ENCODE results near the gene PRR16.

The PRR16 gene

GRCh38 chr5:120503341-120503740, 39.2 kb downstream of the PRR16 start:
- no peak overlapping the region for H3K27ac ChIP-seq (ENCODE audit: low read depth, low read length)
- TF ChIP-seq CTCF (IDR thresholded peaks at IDR 0.05; ENCODE audit: insufficient read depth, low read length, poor library complexity, severe bottlenecking) (no peak), EZH2phosphoT487 (conservative IDR thresholded peaks at IDR 0.05; ENCODE audit: low read length) (no peak)
- H3K4me2 ChIP-seq (ENCODE audit: low read depth, low read length, poor library complexity, severe bottlenecking): no peak overlapping the region
- no peaks in the 10 kb centered on the region for H3K9me2 ChIP-seq (replicated peaks; ENCODE audit: insufficient read depth, low read length)
- no peak overlapping the region for H2AFZ ChIP-seq (ENCODE audit: low read depth, low read length, severe bottlenecking)
- no peaks in the 10 kb centered on the region for H3K36me3 ChIP-seq (ENCODE audit: low read length)
- H3K79me2 ChIP-seq (ENCODE audit: insufficient read depth, low read length): no peaks in the 10 kb centered on the region
- no peaks in the 10 kb centered on the region for H3K9me3 ChIP-seq (ENCODE audit: insufficient read depth, low read length)
- no peaks in the 10 kb centered on the region for H3F3A ChIP-seq (ENCODE audit: insufficient read depth)
- H3K9ac ChIP-seq (ENCODE audit: low read length): no peak overlapping the region
- H4K20me1 ChIP-seq (ENCODE audit: low read depth, low read length): no peaks in the 10 kb centered on the region
- no peaks in the 10 kb centered on the region for H3K27me3 ChIP-seq (ENCODE audit: low read length)
- H3K4me3 ChIP-seq (ENCODE audit: insufficient read depth, low read length, poor library complexity, severe bottlenecking): no peak overlapping the region

GRCh38 chr5:120504057-120504456, 40.0 kb downstream of the PRR16 start:
- Histone ChIP-seq H3K27ac (ENCODE audit: low read depth, low read length) (no peak overlapping the region), H3K4me3 (ENCODE audit: insufficient read depth, low read length, poor library complexity, severe bottlenecking) (no peak overlapping the region), H2AFZ (ENCODE audit: low read depth, low read length, severe bottlenecking) (no peak overlapping the region), H3K9ac (ENCODE audit: low read length) (no peak overlapping the region), H3K36me3 (ENCODE audit: low read length) (no peaks in the 10 kb centered on the region), H3K9me3 (ENCODE audit: insufficient read depth, low read length) (no peaks in the 10 kb centered on the region), H3K9me2 (replicated peaks; ENCODE audit: insufficient read depth, low read length) (no peaks in the 10 kb centered on the region), H3K4me2 (ENCODE audit: low read depth, low read length, poor library complexity, severe bottlenecking) (no peak overlapping the region), H3K79me2 (ENCODE audit: insufficient read depth, low read length) (no peaks in the 10 kb centered on the region), H3F3A (ENCODE audit: insufficient read depth) (no peaks in the 10 kb centered on the region), H4K20me1 (ENCODE audit: low read depth, low read length) (no peaks in the 10 kb centered on the region), H3K27me3 (ENCODE audit: low read length) (no peaks in the 10 kb centered on the region)
- TF ChIP-seq EZH2phosphoT487 (conservative IDR thresholded peaks at IDR 0.05; ENCODE audit: low read length) (no peak), CTCF (IDR thresholded peaks at IDR 0.05; ENCODE audit: insufficient read depth, low read length, poor library complexity, severe bottlenecking) (no peak)

DNA sequence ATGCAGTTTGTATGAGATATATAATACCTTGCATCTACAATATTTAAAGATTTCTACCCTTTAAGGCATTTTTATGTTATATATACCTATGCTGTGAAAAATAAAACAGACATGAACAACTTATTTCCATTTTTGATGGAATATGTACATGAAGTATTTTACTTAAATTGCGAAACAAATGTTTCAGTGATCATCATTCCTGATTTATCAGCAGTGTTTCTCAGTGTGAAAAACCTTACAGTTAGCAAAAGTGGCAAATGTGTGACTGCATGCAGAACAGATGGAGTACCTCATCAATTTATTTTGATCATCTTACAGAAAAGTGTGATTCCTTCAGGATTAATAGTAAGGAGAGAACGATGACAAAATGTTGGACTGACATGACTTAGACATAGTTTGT, 43.1 kb downstream of the PRR16 start:
- H4K20me1 ChIP-seq (ENCODE audit: low read depth, low read length): no peaks in the 10 kb centered on the region
- H3K9ac ChIP-seq (ENCODE audit: low read length): no peak overlapping the region
- H3K9me2 ChIP-seq (replicated peaks; ENCODE audit: insufficient read depth, low read length): no peaks in the 10 kb centered on the region
- no peak overlapping the region for H3K4me3 ChIP-seq (ENCODE audit: insufficient read depth, low read length, poor library complexity, severe bottlenecking)
- H3F3A ChIP-seq (ENCODE audit: insufficient read depth): no peaks in the 10 kb centered on the region
- H3K36me3 ChIP-seq (ENCODE audit: low read length): no peaks in the 10 kb centered on the region
- H2AFZ ChIP-seq (ENCODE audit: low read depth, low read length, severe bottlenecking): no peak overlapping the region
- TF ChIP-seq EZH2phosphoT487 (conservative IDR thresholded peaks at IDR 0.05; ENCODE audit: low read length) (no peak), CTCF (IDR thresholded peaks at IDR 0.05; ENCODE audit: insufficient read depth, low read length, poor library complexity, severe bottlenecking) (no peak)
- H3K27me3 ChIP-seq (ENCODE audit: low read length): no peaks in the 10 kb centered on the region
- no peaks in the 10 kb centered on the region for H3K9me3 ChIP-seq (ENCODE audit: insufficient read depth, low read length)
- no peak overlapping the region for H3K4me2 ChIP-seq (ENCODE audit: low read depth, low read length, poor library complexity, severe bottlenecking)
- H3K79me2 ChIP-seq (ENCODE audit: insufficient read depth, low read length): no peaks in the 10 kb centered on the region
- H3K27ac ChIP-seq (ENCODE audit: low read depth, low read length): no peak overlapping the region
